Measurements from ENCODE around the gene ASCL3.
"Not testable (repeated sequence)": the region's sequence is repeated elsewhere in the genome, so short reads cannot be mapped to it uniquely, and the experiment has no call there.

The ASCL3 gene

DNA sequence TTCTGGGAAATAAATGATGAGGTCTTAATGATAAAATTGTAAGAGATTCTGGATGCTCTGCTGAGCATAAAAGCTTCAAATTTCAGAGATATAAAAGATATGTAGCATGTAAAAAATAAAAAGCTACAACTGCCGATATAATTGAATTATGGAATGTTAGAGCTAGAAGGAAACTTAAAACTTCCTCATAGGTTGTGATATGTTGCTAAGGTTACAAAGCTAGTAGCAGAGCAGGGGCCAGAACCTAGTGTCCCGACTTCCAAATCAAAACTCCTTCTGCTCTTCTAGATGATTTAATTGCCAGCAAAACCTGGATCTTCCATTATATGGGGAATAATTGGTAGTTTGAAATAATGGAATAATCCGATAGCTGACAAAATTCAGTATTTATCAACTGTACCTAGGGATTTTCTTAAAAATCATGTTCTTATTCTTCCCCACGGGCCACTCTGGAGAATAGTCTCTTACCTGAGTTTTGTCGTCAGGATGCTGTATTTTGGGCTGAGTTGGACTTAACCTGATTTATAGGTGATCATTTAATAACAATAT lies at the start of gene ASCL3:
Gene ASCL3 (minus strand): TSS at position 499 of the 549 bp plus-strand sequence. CDS start 4,855 bp downstream, outside the sequence.
- TF ChIP-seq CTCF (IDR thresholded peaks at IDR 0.05; ENCODE audit: unreplicated experiment in 3 of 3): no peak
- no peak within 1 kb of the TSS for H3K4me3 Mint-ChIP-seq
- peak within 1 kb of the TSS in 1 of 3 experiments; percentile 44 for H3K27ac Mint-ChIP-seq
- peaks cover 8% of the 10 kb centered on the region for H3K36me3 Mint-ChIP-seq (ENCODE audit: low read depth)
- H3K4me1 Mint-ChIP-seq: peaks cover 10% of the 10 kb centered on the region
- no peaks in the 10 kb centered on the region for H3K9me3 Mint-ChIP-seq
- peaks cover 4% of the 10 kb centered on the region for H3K27me3 Mint-ChIP-seq (ENCODE audit: low read depth)

DNA sequence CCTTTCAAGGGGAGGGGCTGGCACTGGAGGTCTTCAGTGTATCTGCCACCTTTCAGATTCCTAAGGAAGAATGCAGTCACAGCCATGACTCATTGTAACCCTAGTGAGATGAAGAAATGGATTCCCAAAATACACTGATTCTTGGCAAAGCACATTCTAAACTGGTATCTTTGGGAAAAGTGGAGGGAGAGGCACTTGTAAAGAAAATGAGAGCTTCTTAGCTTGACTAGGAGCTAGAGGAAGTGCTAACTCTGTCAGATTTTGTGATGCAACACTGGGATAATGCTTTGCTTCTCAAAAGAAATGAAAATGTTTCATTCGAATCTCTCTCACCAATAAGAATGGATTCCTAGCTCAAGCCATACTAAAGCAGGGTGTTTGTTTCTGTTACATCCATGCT lies 46.6 kb upstream of the ASCL3 start:
- no peaks in the 10 kb centered on the region for H3K9me3 Mint-ChIP-seq
- H3K27me3 Mint-ChIP-seq (ENCODE audit: low read depth): peaks cover 8% of the 10 kb centered on the region
- H3K4me3 Mint-ChIP-seq: no peak overlapping the region
- no peak for TF ChIP-seq CTCF (IDR thresholded peaks at IDR 0.05; ENCODE audit: unreplicated experiment in 3 of 3)
- no peaks in the 10 kb centered on the region for H3K36me3 Mint-ChIP-seq (ENCODE audit: low read depth)
- H3K4me1 Mint-ChIP-seq: no peaks in the 10 kb centered on the region
- H3K27ac Mint-ChIP-seq: no peak overlapping the region

DNA sequence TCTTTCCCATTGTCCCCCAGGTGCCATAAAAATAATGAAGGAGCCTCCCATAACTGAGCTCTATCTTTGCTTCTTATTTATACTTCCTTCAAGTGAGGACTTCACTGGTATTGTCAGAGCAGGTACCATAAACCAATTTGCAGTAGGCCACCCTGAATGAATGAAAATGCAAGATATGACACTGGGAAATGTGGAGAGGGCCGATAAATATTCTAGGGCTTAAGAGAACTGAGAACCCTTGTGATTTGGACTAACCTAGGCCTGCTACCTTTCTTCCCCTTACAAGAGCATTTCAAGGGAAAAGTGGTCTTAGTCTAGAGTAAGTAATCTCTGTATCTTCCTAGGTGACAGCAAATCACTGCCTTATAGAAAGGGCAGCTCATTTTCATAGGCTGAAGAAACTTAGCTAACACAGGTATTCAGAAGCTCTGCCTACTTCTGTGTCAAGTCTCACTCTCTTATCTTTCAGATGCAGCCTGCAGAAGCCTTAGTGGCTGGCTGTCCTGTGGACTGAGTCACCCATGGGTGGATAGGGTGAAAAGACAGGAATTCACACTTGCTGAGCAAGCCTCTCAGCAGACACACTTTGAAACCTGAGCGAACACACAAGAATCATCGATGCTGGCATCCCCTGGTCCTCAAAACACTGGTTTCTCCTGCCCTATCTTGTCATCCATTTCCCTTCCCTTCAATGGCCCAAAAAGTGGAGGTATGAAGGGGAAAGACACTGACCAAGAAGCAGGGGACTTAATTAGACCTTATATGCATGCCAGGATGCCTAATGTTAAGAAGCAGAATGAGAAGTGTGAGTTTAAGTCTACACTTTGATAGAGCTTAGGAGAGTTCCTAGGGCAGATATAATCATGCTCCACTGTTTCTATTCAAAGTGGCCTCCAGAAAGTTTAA lies 45.8 kb upstream of the ASCL3 start:
- TF ChIP-seq CTCF (IDR thresholded peaks at IDR 0.05; ENCODE audit: unreplicated experiment in 3 of 3): no peak
- Mint-ChIP-seq H3K36me3 (ENCODE audit: low read depth) (no peaks in the 10 kb centered on the region), H3K27ac (no peak overlapping the region)

GRCh38 chr11:8987446-8987845 lies 44.6 kb upstream of the ASCL3 start:
- H3K27ac Mint-ChIP-seq: no peak overlapping the region
- no peaks in the 10 kb centered on the region for H3K9me3 Mint-ChIP-seq
- H3K4me3 Mint-ChIP-seq: no peak overlapping the region
- TF ChIP-seq CTCF (IDR thresholded peaks at IDR 0.05; ENCODE audit: unreplicated experiment in 3 of 3): no peak
- H3K36me3 Mint-ChIP-seq (ENCODE audit: low read depth): no peaks in the 10 kb centered on the region
- H3K4me1 Mint-ChIP-seq: no peaks in the 10 kb centered on the region
- peaks cover 8% of the 10 kb centered on the region for H3K27me3 Mint-ChIP-seq (ENCODE audit: low read depth)

More for the DNA sequence above, 45.8 kb upstream of the ASCL3 start:
- no peaks in the 10 kb centered on the region for H3K4me1 Mint-ChIP-seq
- no peak overlapping the region for H3K4me3 Mint-ChIP-seq
- H3K9me3 Mint-ChIP-seq: no peaks in the 10 kb centered on the region
- H3K27me3 Mint-ChIP-seq (ENCODE audit: low read depth): peaks cover 8% of the 10 kb centered on the region

GRCh38 chr11:8986772-8987171 lies 44.0 kb upstream of the ASCL3 start:
- not testable (repeated sequence) for H3K4me3 Mint-ChIP-seq; H3K9me3 Mint-ChIP-seq; H3K27me3 Mint-ChIP-seq (ENCODE audit: low read depth); H3K4me1 Mint-ChIP-seq; H3K36me3 Mint-ChIP-seq (ENCODE audit: low read depth); H3K27ac Mint-ChIP-seq

DNA sequence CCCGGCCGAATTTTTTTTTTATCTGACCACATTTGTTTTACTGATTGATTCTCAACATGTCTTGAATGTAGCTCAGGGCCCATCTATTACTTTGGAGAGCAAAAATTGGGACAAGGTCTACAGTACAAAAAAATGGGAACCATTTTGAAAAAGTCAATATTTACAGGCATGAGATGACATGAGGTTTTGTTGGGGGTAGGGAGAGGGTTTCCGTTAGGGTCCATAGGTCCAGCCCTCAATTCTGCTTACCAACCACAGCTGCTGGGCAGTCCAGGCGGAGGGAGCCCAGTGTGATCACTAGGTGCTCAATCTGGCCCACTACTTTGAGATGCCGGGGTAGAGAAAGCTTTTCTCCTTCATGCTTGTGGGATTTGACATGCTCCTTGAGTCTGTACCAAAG lies 42.6 kb upstream of the ASCL3 start:
- Mint-ChIP-seq H3K36me3 (ENCODE audit: low read depth) (no peaks in the 10 kb centered on the region), H3K9me3 (no peaks in the 10 kb centered on the region), H3K27me3 (ENCODE audit: low read depth) (peaks cover 8% of the 10 kb centered on the region), H3K4me1 (no peaks in the 10 kb centered on the region), H3K27ac (no peak overlapping the region), H3K4me3 (no peak overlapping the region)
- no peak for TF ChIP-seq CTCF (IDR thresholded peaks at IDR 0.05; ENCODE audit: unreplicated experiment in 3 of 3)
